ENCODE data around the gene DOP1B.
A peak's percentile ranks its signal among the peaks of the same experiment; 100 is the strongest.
"Not testable (repeated sequence)": the region's sequence is repeated elsewhere in the genome, so short reads cannot be mapped to it uniquely, and the experiment has no call there.

DOP1B gene

GRCh38 chr21:36156815-36157670 is at the start of gene DOP1B:
DOP1B (plus strand) TSS chr21:36156824; CDS start chr21:36164734, 7,910 bp downstream.
- DNase-seq (ENCODE audit: low read depth), result peak; percentile 10

- no peak for DNase-seq (ENCODE audit: low read depth)
Measured at GRCh38 chr21:36109868-36110267, 46.8 kb upstream of the DOP1B start.

- DNase-seq (ENCODE audit: low read depth), result no peak
Measured at GRCh38 chr21:36111238-36111637, 45.4 kb upstream of the DOP1B start.

- DNase-seq (ENCODE audit: low read depth), result peak; percentile 21
Measured at GRCh38 chr21:36113647-36114428, 42.8 kb upstream of the DOP1B start.

GRCh38 chr21:36115138-36115730 is 41.4 kb upstream of the DOP1B start:
- no peak for DNase-seq (ENCODE audit: low read depth)

GRCh38 chr21:36117286-36117741 is 39.3 kb upstream of the DOP1B start:
- DNase-seq (ENCODE audit: low read depth), result no peak

- DNase-seq (ENCODE audit: low read depth), result no peak
Measured at GRCh38 chr21:36120304-36120888, 36.2 kb upstream of the DOP1B start.

GRCh38 chr21:36122977-36123376 is 33.6 kb upstream of the DOP1B start:
- DNase-seq (ENCODE audit: low read depth), result no peak

- DNase-seq (ENCODE audit: low read depth), result no peak
Measured at GRCh38 chr21:36124395-36124794, 32.2 kb upstream of the DOP1B start.

- DNase-seq (ENCODE audit: low read depth), result peak; percentile 28
Measured at GRCh38 chr21:36125512-36126207, 31.0 kb upstream of the DOP1B start.

GRCh38 chr21:36126208-36126565 is 30.4 kb upstream of the DOP1B start:
- DNase-seq (ENCODE audit: low read depth), result no peak

GRCh38 chr21:36126621-36127110 is 30.0 kb upstream of the DOP1B start:
- no peak for DNase-seq (ENCODE audit: low read depth)

GRCh38 chr21:36127250-36127904 is 29.2 kb upstream of the DOP1B start:
- DNase-seq (ENCODE audit: low read depth), result no peak

- DNase-seq (ENCODE audit: low read depth), result no peak
Measured at GRCh38 chr21:36127977-36128376, 28.6 kb upstream of the DOP1B start.

- DNase-seq (ENCODE audit: low read depth), result no peak
Measured at GRCh38 chr21:36129219-36129618, 27.4 kb upstream of the DOP1B start.

GRCh38 chr21:36130414-36130762 is 26.2 kb upstream of the DOP1B start:
- not testable (repeated sequence) for DNase-seq (ENCODE audit: low read depth)

- not testable (repeated sequence) for DNase-seq (ENCODE audit: low read depth)
Measured at GRCh38 chr21:36130839-36131238, 25.8 kb upstream of the DOP1B start.

GRCh38 chr21:36132696-36133095 is 23.9 kb upstream of the DOP1B start:
- no peak for DNase-seq (ENCODE audit: low read depth)

GRCh38 chr21:36134803-36135390 is 21.7 kb upstream of the DOP1B start, which contains the start of gene CBR3:
CBR3 (plus strand) TSS chr21:36135079; CDS start chr21:36135193, 114 bp downstream.
- peak; percentile 28 for DNase-seq (ENCODE audit: low read depth)

GRCh38 chr21:36135391-36136102 is 21.1 kb upstream of the DOP1B start:
- peak; percentile 16 for DNase-seq (ENCODE audit: low read depth)

All from stimulated activated CD4-positive, alpha-beta T cell treated with anti-CD3 and anti-CD28 coated beads, Interleukin-2, amount 100 ng/mL, for 4 hours (primary cell).